OCI-LY7 (cell line): ENCODE measurements around the gene LYPD8. TPM values are rescaled to one million over a fixed set of nuclear protein-coding genes. Genes with fewer than 3 reads are reported as not detected.
"Not testable (repeated sequence)": the region's sequence is repeated elsewhere in the genome, so short reads cannot be mapped to it uniquely, and the experiment has no call there.

ENCODE experiments used
- BruUV-seq: library from RNA; stranded (reverse); fragments of 400-500 nt; replicated peaks from 2 replicates; lab custom pipeline; 2021; lab: Mats Ljungman, UMichigan
- CTCF ChIA-PET: fragments of 300-600 bp; sonication (Branson Sonifier 250); formaldehyde crosslinking; loops from one replicate; lab custom pipeline; 2022; ENCODE audit warnings: antibody characterized with exemption; ENCODE audit not compliant: unreplicated experiment; lab: Charles Lee
- POLR2A ChIA-PET: fragments of 300-600 bp; sonication (Branson Sonifier 250); formaldehyde crosslinking; loops from one replicate; lab custom pipeline; 2022; ENCODE audit warnings: antibody characterized with exemption; lab: Charles Lee
- DNase-seq: peaks from one replicate; pipeline ENCODE4 v3.0.0-alpha.2; 2015; ENCODE audit warnings: low spot score
- H2AFZ ChIP-seq: fragments of 200-600 bp; sonication (generic), shearing (Covaris generic); 2 replicates; pipeline ENCODE4 v1.6.1; 2014; ENCODE audit warnings: mild to moderate bottlenecking, antibody characterized with exemption, low read length, moderate library complexity
- H3K27ac ChIP-seq: fragments of 200-600 bp; sonication (generic); 2 replicates; pipeline ENCODE4 v1.5.1; 2014; ENCODE audit warnings: mixed run types, low read depth, mild to moderate bottlenecking, moderate library complexity, low read length, inconsistent platforms; ENCODE audit not compliant: poor library complexity, severe bottlenecking
- H3K36me3 ChIP-seq: fragments of 200-600 bp; sonication (generic); 2 replicates; pipeline ENCODE4 v1.6.1; 2014; ENCODE audit warnings: mild to moderate bottlenecking, antibody characterized with exemption, low read length, moderate library complexity, mixed read lengths; ENCODE audit not compliant: insufficient read depth
- H3K4me1 ChIP-seq: fragments of 200-600 bp; sonication (generic); 2 replicates; pipeline ENCODE4 v1.5.1; 2014; ENCODE audit warnings: mild to moderate bottlenecking, low read length; ENCODE audit not compliant: insufficient read depth, poor library complexity, severe bottlenecking
- H3K4me2 ChIP-seq: fragments of 200-600 bp; sonication (generic); 2 replicates; pipeline ENCODE4 v1.6.1; 2014; ENCODE audit warnings: mild to moderate bottlenecking, low read length
- H3K4me3 ChIP-seq: fragments of 200-600 bp; sonication (generic); 2 replicates; pipeline ENCODE4 v1.5.1; 2014; ENCODE audit warnings: mild to moderate bottlenecking, low read depth, low read length; ENCODE audit not compliant: poor library complexity, severe bottlenecking
- H3K79me2 ChIP-seq: fragments of 200-600 bp; sonication (generic); 2 replicates; pipeline ENCODE4 v1.6.1; 2016; ENCODE audit warnings: low read depth, mild to moderate bottlenecking, low read length, moderate library complexity, mixed read lengths; ENCODE audit not compliant: insufficient read depth
- H3K9me2 ChIP-seq: fragments of 200-600 bp; sonication (generic); 2 replicates; pipeline ENCODE4 v1.6.1; 2016; ENCODE audit warnings: mild to moderate bottlenecking, low read length, mixed read lengths; ENCODE audit not compliant: insufficient read depth
- H3K9me3 ChIP-seq: fragments of 200-600 bp; sonication (generic); 2 replicates; pipeline ENCODE4 v1.6.1; 2014; ENCODE audit warnings: mild to moderate bottlenecking, mixed run types, low read length, mixed read lengths
- H4K20me1 ChIP-seq: fragments of 200-600 bp; sonication (generic); 2 replicates; pipeline ENCODE4 v1.6.1; 2014; ENCODE audit warnings: mild to moderate bottlenecking, antibody characterized with exemption, low read length, moderate library complexity, mixed read lengths; ENCODE audit not compliant: insufficient read depth
- EZH2phosphoT487 ChIP-seq: fragments of 200-600 bp; sonication (generic); IDR thresholded peaks from 2 replicates; pipeline ENCODE4 v1.6.1; 2018; ENCODE audit warnings: low read depth, borderline replicate concordance, mild to moderate bottlenecking, mixed run types, antibody characterized with exemption, low read length, moderate library complexity, mixed read lengths
- intact Hi-C: fragments of 100-400 bp; cut with micrococcal nuclease; formaldehyde crosslinking; loops from one replicate; pipeline ENCODE4 v1.10.0; 2022; ENCODE audit not compliant: unreplicated experiment
- total RNA-seq, 2 experiments: library from RNA; depleted of rRNA in 1 of 2; stranded (reverse); fragments of >200 nt in 1 of 2; shearing (Covaris generic) in 1 of 2; gene quantifications; 2 replicates each; pipeline ENCODE4 v1.2.3, GENCODE V29; 2014 to 2022
- TF ChIP-seq, protein P1 (sequence below): fragments of 200-600 bp; sonication (generic); conservative IDR thresholded peaks from 2 replicates; pipeline ENCODE4 v1.5.1; 2014; ENCODE audit warnings: mild to moderate bottlenecking, antibody characterized with exemption, low read length, moderate library complexity, mixed read lengths

Gene LYPD8
- total RNA-seq, 2 experiments from 2014 or later: not detected

- Histone ChIP-seq H3K36me3 (no peaks in the 10 kb centered on the region), H4K20me1 (no peaks in the 10 kb centered on the region), H3K9me2 (no peaks in the 10 kb centered on the region), H3K27ac (no peak overlapping the region), H3K79me2 (no peaks in the 10 kb centered on the region), H3K4me2 (no peak overlapping the region), H3K4me3 (no peak overlapping the region), H2AFZ (no peak overlapping the region), H3K4me1 (peaks cover 25% of the 10 kb centered on the region), H3K9me3 (no peaks in the 10 kb centered on the region)
- intact Hi-C loops: no loop called here
- ChIA-PET POLR2A (interaction anchor here (1.1 kb wide), 1 partner anchor 22 kb away, joined by 3 read pairs; no protein-coding TSS in a partner anchor), CTCF (no interaction called here)
- no TSS peak for BruUV-seq
- no peak for DNase-seq
- TF ChIP-seq, protein P1, sequence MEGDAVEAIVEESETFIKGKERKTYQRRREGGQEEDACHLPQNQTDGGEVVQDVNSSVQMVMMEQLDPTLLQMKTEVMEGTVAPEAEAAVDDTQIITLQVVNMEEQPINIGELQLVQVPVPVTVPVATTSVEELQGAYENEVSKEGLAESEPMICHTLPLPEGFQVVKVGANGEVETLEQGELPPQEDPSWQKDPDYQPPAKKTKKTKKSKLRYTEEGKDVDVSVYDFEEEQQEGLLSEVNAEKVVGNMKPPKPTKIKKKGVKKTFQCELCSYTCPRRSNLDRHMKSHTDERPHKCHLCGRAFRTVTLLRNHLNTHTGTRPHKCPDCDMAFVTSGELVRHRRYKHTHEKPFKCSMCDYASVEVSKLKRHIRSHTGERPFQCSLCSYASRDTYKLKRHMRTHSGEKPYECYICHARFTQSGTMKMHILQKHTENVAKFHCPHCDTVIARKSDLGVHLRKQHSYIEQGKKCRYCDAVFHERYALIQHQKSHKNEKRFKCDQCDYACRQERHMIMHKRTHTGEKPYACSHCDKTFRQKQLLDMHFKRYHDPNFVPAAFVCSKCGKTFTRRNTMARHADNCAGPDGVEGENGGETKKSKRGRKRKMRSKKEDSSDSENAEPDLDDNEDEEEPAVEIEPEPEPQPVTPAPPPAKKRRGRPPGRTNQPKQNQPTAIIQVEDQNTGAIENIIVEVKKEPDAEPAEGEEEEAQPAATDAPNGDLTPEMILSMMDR: no peak
- no peak for TF ChIP-seq EZH2phosphoT487
Observed at GRCh38 chr1:248802454-248802853, 46.9 kb upstream of the LYPD8 start.

- Histone ChIP-seq H3K4me1 (peaks cover 13% of the 10 kb centered on the region), H3K27ac (no peak overlapping the region), H3K79me2 (no peaks in the 10 kb centered on the region), H2AFZ (no peak overlapping the region), H3K4me2 (no peak overlapping the region), H3K9me3 (no peaks in the 10 kb centered on the region), H3K9me2 (no peaks in the 10 kb centered on the region), H4K20me1 (no peaks in the 10 kb centered on the region), H3K4me3 (no peak overlapping the region), H3K36me3 (no peaks in the 10 kb centered on the region)
- BruUV-seq: no TSS peak
- ChIA-PET POLR2A (interaction anchor here (0.9 to 1.5 kb wide), 2 partner anchors 14 to 26 kb away, joined by 3 to 4 read pairs; no protein-coding TSS in a partner anchor), CTCF (no interaction called here)
- TF ChIP-seq, protein P1: no peak
- TF ChIP-seq EZH2phosphoT487: no peak
- no peak for DNase-seq
- intact Hi-C loops: no loop called here
Observed at GRCh38 chr1:248800459-248800858, 44.9 kb upstream of the LYPD8 start.

- H3K9me2 ChIP-seq: no peaks in the 10 kb centered on the region
- H3K4me2 ChIP-seq: no peak overlapping the region
- H3K9me3 ChIP-seq: no peaks in the 10 kb centered on the region
- no peaks in the 10 kb centered on the region for H3K36me3 ChIP-seq
- H3K27ac ChIP-seq: no peak overlapping the region
- ChIA-PET CTCF (no interaction called here), POLR2A (no interaction called here)
- no peaks in the 10 kb centered on the region for H3K79me2 ChIP-seq
- no peaks in the 10 kb centered on the region for H4K20me1 ChIP-seq
- no TSS peak for BruUV-seq
- H3K4me1 ChIP-seq: no peaks in the 10 kb centered on the region
- no peak for DNase-seq
- H2AFZ ChIP-seq: no peak overlapping the region
- no peak overlapping the region for H3K4me3 ChIP-seq
- intact Hi-C loops: no loop called here
- TF ChIP-seq, protein P1: no peak
- TF ChIP-seq EZH2phosphoT487: no peak
Observed at GRCh38 chr1:248798791-248799190, 43.2 kb upstream of the LYPD8 start.

DNA sequence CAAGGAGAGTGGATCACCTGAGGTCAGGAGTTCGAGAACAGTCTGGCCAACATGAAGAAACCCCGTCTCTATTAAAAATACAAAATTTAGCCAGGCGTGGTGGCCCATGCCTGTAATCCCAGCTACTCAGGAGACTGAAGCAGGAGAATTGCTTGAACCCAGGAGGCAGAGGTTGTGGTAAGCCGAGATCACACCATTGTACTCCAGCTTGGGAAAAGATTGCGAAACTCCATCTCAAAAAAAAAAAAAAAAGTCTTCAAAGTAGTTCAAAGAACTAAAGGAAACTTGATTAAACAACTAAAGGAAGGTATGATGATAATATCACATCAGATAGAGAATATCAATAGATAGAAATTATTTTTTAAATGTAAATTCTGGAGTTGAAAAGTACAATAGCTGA is 39.1 kb upstream of the LYPD8 start:
- H3K4me2 ChIP-seq, H4K20me1 ChIP-seq, H3K79me2 ChIP-seq, H2AFZ ChIP-seq, DNase-seq, H3K4me1 ChIP-seq, intact Hi-C loops, BruUV-seq, H3K4me3 ChIP-seq, H3K27ac ChIP-seq, H3K9me2 ChIP-seq, CTCF ChIA-PET, H3K36me3 ChIP-seq, H3K9me3 ChIP-seq: not testable (repeated sequence)
- POLR2A ChIA-PET: interaction anchor here (0.6 to 2.2 kb wide), 2 partner anchors 12 to 111 kb away, joined by 3 to 12 read pairs; no protein-coding TSS in a partner anchor
